Measurements from ENCODE around the gene LLGL1.

DNA sequence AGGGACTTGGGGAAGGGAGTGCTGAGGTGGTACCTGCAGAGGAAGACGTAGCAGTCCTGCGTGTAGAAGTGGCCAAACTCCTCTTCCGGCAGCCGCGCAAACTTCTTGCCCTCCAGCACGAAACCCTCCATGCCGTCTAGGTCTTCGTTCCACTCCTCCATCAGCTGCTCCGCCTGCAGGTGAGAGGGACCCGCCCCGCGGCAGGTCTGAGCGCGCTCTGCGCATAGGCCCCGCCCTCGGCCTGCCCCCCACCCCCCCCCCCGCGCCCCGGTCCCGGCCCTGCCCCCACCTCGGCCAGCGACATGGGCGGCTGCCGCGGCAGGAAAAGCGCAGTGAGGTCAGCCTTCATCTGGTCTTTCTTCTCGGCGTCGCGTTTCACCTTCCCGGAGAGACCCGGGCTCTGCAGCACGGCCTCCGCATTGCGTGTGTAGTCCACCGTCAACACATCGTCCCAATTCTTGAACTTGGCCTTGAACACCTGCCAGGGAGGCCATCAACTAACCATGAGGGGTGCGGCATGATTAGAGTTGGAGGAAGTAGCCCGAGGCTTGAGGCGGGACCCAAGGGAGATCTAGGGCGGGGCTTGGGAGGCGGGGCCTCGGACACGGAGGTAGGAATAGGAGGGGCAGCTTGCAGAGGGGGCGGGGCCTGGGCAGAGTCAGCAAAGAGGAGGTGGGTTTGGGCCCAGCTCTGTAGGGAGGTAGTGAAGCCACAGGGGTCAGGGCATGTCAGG, 21.6 kb downstream of the LLGL1 start:
- TF ChIP-seq, protein P1, sequence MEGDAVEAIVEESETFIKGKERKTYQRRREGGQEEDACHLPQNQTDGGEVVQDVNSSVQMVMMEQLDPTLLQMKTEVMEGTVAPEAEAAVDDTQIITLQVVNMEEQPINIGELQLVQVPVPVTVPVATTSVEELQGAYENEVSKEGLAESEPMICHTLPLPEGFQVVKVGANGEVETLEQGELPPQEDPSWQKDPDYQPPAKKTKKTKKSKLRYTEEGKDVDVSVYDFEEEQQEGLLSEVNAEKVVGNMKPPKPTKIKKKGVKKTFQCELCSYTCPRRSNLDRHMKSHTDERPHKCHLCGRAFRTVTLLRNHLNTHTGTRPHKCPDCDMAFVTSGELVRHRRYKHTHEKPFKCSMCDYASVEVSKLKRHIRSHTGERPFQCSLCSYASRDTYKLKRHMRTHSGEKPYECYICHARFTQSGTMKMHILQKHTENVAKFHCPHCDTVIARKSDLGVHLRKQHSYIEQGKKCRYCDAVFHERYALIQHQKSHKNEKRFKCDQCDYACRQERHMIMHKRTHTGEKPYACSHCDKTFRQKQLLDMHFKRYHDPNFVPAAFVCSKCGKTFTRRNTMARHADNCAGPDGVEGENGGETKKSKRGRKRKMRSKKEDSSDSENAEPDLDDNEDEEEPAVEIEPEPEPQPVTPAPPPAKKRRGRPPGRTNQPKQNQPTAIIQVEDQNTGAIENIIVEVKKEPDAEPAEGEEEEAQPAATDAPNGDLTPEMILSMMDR (IDR thresholded peaks at IDR 0.05): no peak
- TF ChIP-seq EZH2 (IDR thresholded peaks at IDR 0.05) (no peak), EZH2phosphoT487 (IDR thresholded peaks at IDR 0.05) (no peak)
